HG02759 (cell line): ENCODE results near the gene MAP2K2.

ENCODE experiments used
- ATAC-seq: cut with Tn5 transposase; IDR thresholded peaks from one replicate; pipeline ENCODE4 v1.9.1; 2021; ENCODE audit warnings: mild to moderate bottlenecking, moderate library complexity; ENCODE audit not compliant: unreplicated experiment

The MAP2K2 gene

GRCh38 chr19:4045597-4046361, 78.1 kb downstream of the MAP2K2 start:
- no peak for ATAC-seq

GRCh38 chr19:4044990-4045465, 78.9 kb downstream of the MAP2K2 start:
- no peak for ATAC-seq

- ATAC-seq, result no peak
Observed at GRCh38 chr19:4043966-4044715, 79.8 kb downstream of the MAP2K2 start.

- no peak for ATAC-seq
Observed at GRCh38 chr19:4043401-4043800, 80.5 kb downstream of the MAP2K2 start.

GRCh38 chr19:4042731-4043082, 81.2 kb downstream of the MAP2K2 start:
- no peak for ATAC-seq

GRCh38 chr19:4042064-4042730, 81.7 kb downstream of the MAP2K2 start:
- ATAC-seq, result no peak
